ENCODE measurements around the gene SAMHD1.

- TF ChIP-seq EZH2phosphoT487 (IDR thresholded peaks at IDR 0.05; ENCODE audit: insufficient read depth, low read depth), result no peak
- TF ChIP-seq EZH2 (IDR thresholded peaks at IDR 0.05; ENCODE audit: insufficient read depth, poor library complexity, severe bottlenecking), result no peak
Measured at GRCh38 chr20:36924167-36925045, 27.1 kb downstream of the SAMHD1 start.

Data from GM23248 (cell line).